HCT116 (cell line): ENCODE measurements around the gene TCIRG1. TPM values are rescaled to one million over a fixed set of nuclear protein-coding genes. Genes with fewer than 3 reads are reported as not detected.

Experiments used
- ATAC-seq: fragments of 200-7000 bp; cut with Tn5 transposase; 2 replicates; pipeline ENCODE4 v1.9.1; 2020; ENCODE audit warnings: mild to moderate bottlenecking, moderate library complexity
- BruUV-seq: library from RNA; stranded (reverse); fragments of 400-500 nt; replicated peaks from 2 replicates; lab custom pipeline; 2021; lab: Mats Ljungman, UMichigan
- CTCF ChIA-PET: fragments of 300-600 bp; sonication (Branson Sonifier 250); formaldehyde crosslinking; loops from one replicate; lab custom pipeline; 2021; ENCODE audit warnings: antibody characterized with exemption; lab: Charles Lee
- POLR2A ChIA-PET: fragments of 300-600, 350-600 bp; sonication (Branson Sonifier 250); formaldehyde crosslinking; loops from one replicate; lab custom pipeline; 2021; ENCODE audit warnings: antibody characterized with exemption; lab: Charles Lee
- RAD21 ChIA-PET, 2 experiments: fragments of 300-600 bp; sonication (Branson Sonifier 250); formaldehyde crosslinking; loops; one replicate each; lab custom pipeline; 2023; ENCODE audit warnings: low total read pairs in 2 of 2; ENCODE audit not compliant: uncharacterized antibody in 2 of 2, unreplicated experiment in 2 of 2, low non-redundant PET in 1 of 2; lab: Charles Lee
- DNase-seq: peaks from one replicate; pipeline ENCODE4 v3.0.0-alpha.2; 2010; ENCODE audit warnings: low read depth, low spot score
- H2AFZ ChIP-seq: fragments of 200-600 bp; shearing (Covaris generic), sonication (generic); 2 replicates; pipeline ENCODE4 v1.6.1; 2017; ENCODE audit warnings: low read depth, mixed run types, mixed read lengths, antibody characterized with exemption, low read length; ENCODE audit not compliant: poor library complexity, severe bottlenecking
- H3K27ac ChIP-seq: 2 replicates; pipeline ENCODE4 v1.5.1; 2012; ENCODE audit warnings: low read depth, low read length
- H3K27me3 ChIP-seq: fragments of 200-600 bp; sonication (generic); 2 replicates; pipeline ENCODE4 v1.6.1; 2016; ENCODE audit warnings: mixed run types, low read length, mixed read lengths; ENCODE audit not compliant: insufficient read depth
- H3K36me3 ChIP-seq, 2 experiments: fragments of 200-500 bp in 1 of 2; fragments of 200-600 bp in 1 of 2; sonication (Bioruptor generic) in 1 of 2; sonication (generic) in 1 of 2; 2 replicates each; pipeline versions ENCODE4 v1.5.1 to v1.6.1; 2014 to 2016; ENCODE audit warnings: low read length in 2 of 2, inconsistent platforms in 1 of 2, mixed read lengths in 1 of 2, mixed run types in 1 of 2; ENCODE audit not compliant: insufficient read depth in 2 of 2, control insufficient read depth in 1 of 2
- H3K4me1 ChIP-seq, 2 experiments: fragments of 200-600 bp in 1 of 2; sonication (generic) in 1 of 2; 2 replicates each; pipeline versions ENCODE4 v1.5.1 to v1.6.1; 2012 to 2017; ENCODE audit warnings: low read length in 2 of 2, inconsistent platforms in 1 of 2, mild to moderate bottlenecking in 1 of 2, mixed read lengths in 1 of 2, mixed run types in 1 of 2, moderate library complexity in 1 of 2; ENCODE audit not compliant: insufficient read depth in 2 of 2, control insufficient read depth in 1 of 2
- H3K4me2 ChIP-seq: fragments of 200-600 bp; sonication (generic); 2 replicates; pipeline ENCODE4 v1.6.1; 2017; ENCODE audit warnings: mixed run types, low read length, mixed read lengths
- H3K4me3 ChIP-seq, 2 experiments: fragments of 200-600 bp in 1 of 2; sonication (generic) in 1 of 2; replicated peaks in 1 of 2; 2 replicates each; pipeline ENCODE4 v1.5.1; 2011 to 2016; ENCODE audit warnings: low read length in 2 of 2, control low read depth in 1 of 2, low read depth in 1 of 2, mild to moderate bottlenecking in 1 of 2, mixed read lengths in 1 of 2, mixed run types in 1 of 2
- H3K79me2 ChIP-seq: fragments of 200-600 bp; sonication (generic); 2 replicates; pipeline ENCODE4 v1.6.1; 2017; ENCODE audit warnings: mild to moderate bottlenecking, mixed run types, low read length, moderate library complexity, mixed read lengths; ENCODE audit not compliant: insufficient read depth
- H3K9ac ChIP-seq: fragments of 200-600 bp; sonication (generic); 2 replicates; pipeline ENCODE4 v1.6.1; 2016; ENCODE audit warnings: low read length, mixed read lengths
- H3K9me2 ChIP-seq: fragments of 200-600 bp; sonication (generic), shearing (Covaris generic); 2 replicates; pipeline ENCODE4 v1.6.1; 2017; ENCODE audit warnings: mixed run types, mild to moderate bottlenecking, moderate library complexity; ENCODE audit not compliant: insufficient read depth
- H3K9me3 ChIP-seq, 2 experiments: fragments of 200-500 bp in 1 of 2; fragments of 200-600 bp in 1 of 2; sonication (Bioruptor generic) in 1 of 2; sonication (generic) in 1 of 2; 2 replicates each; pipeline ENCODE4 v1.6.1; 2014 to 2017; ENCODE audit warnings: low read length in 2 of 2, mixed read lengths in 2 of 2, inconsistent platforms in 1 of 2, low read depth in 1 of 2, mild to moderate bottlenecking in 1 of 2, mixed run types in 1 of 2, moderate library complexity in 1 of 2; ENCODE audit not compliant: control insufficient read depth in 1 of 2, insufficient read depth in 1 of 2
- H4K20me1 ChIP-seq: fragments of 200-600 bp; sonication (generic), shearing (Covaris generic); 2 replicates; pipeline ENCODE4 v1.6.1; 2017; ENCODE audit warnings: mixed run types, mild to moderate bottlenecking, moderate library complexity; ENCODE audit not compliant: insufficient read depth
- CBX3 ChIP-seq: IDR thresholded peaks from 2 replicates; pipeline ENCODE4 v1.6.1; 2012; ENCODE audit warnings: low read depth
- CEBPB ChIP-seq: IDR thresholded peaks from 2 replicates; pipeline ENCODE4 v1.6.1; 2012; ENCODE audit warnings: low read depth
- CTCF ChIP-seq, 3 experiments: fragments of 200-600 bp in 1 of 3; sonication (generic) in 1 of 3; IDR thresholded peaks in 2 of 3; conservative IDR thresholded peaks in 1 of 3; 2 replicates each; pipeline ENCODE4 v1.5.1; 2012 to 2017; ENCODE audit warnings: low read depth in 2 of 3, low read length in 2 of 3, antibody characterized with exemption in 1 of 3, borderline replicate concordance in 1 of 3, control low read depth in 1 of 3, mild to moderate bottlenecking in 1 of 3, mixed read lengths in 1 of 3, mixed run types in 1 of 3, moderate library complexity in 1 of 3; ENCODE audit not compliant: insufficient read depth in 1 of 3
- EGR1 ChIP-seq: IDR thresholded peaks from 2 replicates; pipeline ENCODE4 v1.6.1; 2012; ENCODE audit warnings: low read depth
- EZH2phosphoT487 ChIP-seq: fragments of 200-600 bp; IDR thresholded peaks from 2 replicates; pipeline ENCODE4 v1.6.1; 2018; ENCODE audit warnings: antibody characterized with exemption, borderline replicate concordance
- FOSL1 ChIP-seq: IDR thresholded peaks from 2 replicates; pipeline ENCODE4 v1.6.1; 2012; ENCODE audit warnings: low read depth
- POLR2AphosphoS5 ChIP-seq: IDR thresholded peaks from 2 replicates; pipeline ENCODE4 v1.6.1; 2011; ENCODE audit warnings: mild to moderate bottlenecking, low read depth, low read length, moderate library complexity
- YY1 ChIP-seq: IDR thresholded peaks from 2 replicates; pipeline ENCODE4 v1.6.1; 2011; ENCODE audit warnings: low read length, low read depth, moderate library complexity, mild to moderate bottlenecking; ENCODE audit not compliant: insufficient replicate concordance; ENCODE audit errors: extremely low read depth
- ZBTB33 ChIP-seq: IDR thresholded peaks from 2 replicates; pipeline ENCODE4 v1.6.1; 2011; ENCODE audit warnings: mild to moderate bottlenecking, low read length, moderate library complexity; ENCODE audit not compliant: insufficient replicate concordance; ENCODE audit errors: extremely low read depth
- ZNF274 ChIP-seq: fragments of 200-500 bp; sonication (Bioruptor generic); IDR thresholded peaks from 2 replicates; pipeline ENCODE4 v1.6.1; 2014; ENCODE audit warnings: mild to moderate bottlenecking, low read depth, low read length, inconsistent platforms
- intact Hi-C: fragments of 100-400 bp; cut with micrococcal nuclease; formaldehyde crosslinking; loops from 2 replicates; pipeline ENCODE4 v1.10.0; 2022
- total RNA-seq: library from RNA; stranded (reverse); gene quantifications from one replicate; pipeline ENCODE4 v1.2.1, GENCODE V29; 2021; ENCODE audit not compliant: unreplicated experiment
- TF ChIP-seq, protein P1 (sequence below): IDR thresholded peaks from 2 replicates; pipeline ENCODE4 v1.6.1; 2012

Gene TCIRG1
- total RNA-seq, 1 experiment from 2014 or later, result 101 TPM

DNA sequence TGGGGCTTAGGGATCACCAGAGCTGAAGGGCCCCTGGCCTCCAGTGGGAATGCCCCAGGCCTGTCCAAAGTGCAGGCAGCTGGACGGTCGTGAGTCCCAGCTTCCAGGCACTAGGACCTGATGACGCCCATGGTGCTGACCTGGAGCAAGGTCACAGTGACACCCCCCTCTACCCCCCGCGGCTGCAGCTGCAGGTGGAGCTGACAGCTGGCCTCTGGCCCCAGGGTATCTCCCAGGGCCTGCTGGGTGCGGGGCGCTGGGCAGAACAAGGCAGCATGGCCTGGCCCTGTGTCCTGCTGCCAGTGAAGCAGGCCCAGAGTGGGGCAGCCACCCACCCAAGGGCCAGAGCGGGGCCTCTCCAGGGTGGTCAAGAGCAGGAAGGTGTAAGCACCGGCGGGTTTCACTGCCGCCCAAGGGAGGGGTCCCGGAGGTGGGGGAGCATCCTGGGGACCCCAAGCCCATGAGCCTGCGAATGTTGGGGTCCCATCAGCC, 553 bp upstream of the TCIRG1 start:
- RAD21 ChIA-PET, result no interaction called here
- peak overlapping the region; percentile 87 for H3K27ac ChIP-seq
- BruUV-seq, result TSS peak; percentile 91

More for the DNA sequence above, 553 bp upstream of the TCIRG1 start:
- H3K4me2 ChIP-seq, result peak overlapping the region; percentile 85
- no peaks in the 10 kb centered on the region for H3K27me3 ChIP-seq
- ChIA-PET POLR2A (interaction anchor here (1.7 kb wide), 1 partner anchor 28 kb away, joined by 5 read pairs; the partner anchor contains the start of gene ALDH3B1), CTCF (no interaction called here)
- H3K9me2 ChIP-seq, result no peaks in the 10 kb centered on the region
- no peak for TF ChIP-seq POLR2AphosphoS5
- no peak for TF ChIP-seq CTCF (IDR thresholded peaks at IDR 0.05 in 2 of 3, conservative IDR thresholded peaks at IDR 0.05 in 1 of 3; ENCODE audit: borderline replicate concordance in 1 of 3, insufficient read depth in 1 of 3, low read depth in 2 of 3, low read length in 2 of 3)
- TF ChIP-seq YY1, result no peak
- no peak for TF ChIP-seq CEBPB
- TF ChIP-seq, protein P1, sequence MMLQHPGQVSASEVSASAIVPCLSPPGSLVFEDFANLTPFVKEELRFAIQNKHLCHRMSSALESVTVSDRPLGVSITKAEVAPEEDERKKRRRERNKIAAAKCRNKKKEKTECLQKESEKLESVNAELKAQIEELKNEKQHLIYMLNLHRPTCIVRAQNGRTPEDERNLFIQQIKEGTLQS, result no peak
- no peak for TF ChIP-seq CBX3
- TF ChIP-seq ZBTB33, result no peak
- no peak for TF ChIP-seq FOSL1
- no peak for TF ChIP-seq EZH2phosphoT487
- TF ChIP-seq ZNF274, result no peak
- no peak for TF ChIP-seq EGR1
- peaks cover 9 to 23% of the 10 kb centered on the region in 2 experiments; a peak in 3 of 4 replicates for H3K4me1 ChIP-seq
- peak; percentile 25 for ATAC-seq
- no peak for DNase-seq
- H3K9ac ChIP-seq, result peak overlapping the region; percentile 79
- H3K79me2 ChIP-seq, result peaks cover 27% of the 10 kb centered on the region
- no peaks in the 10 kb centered on the region for H3K9me3 ChIP-seq
- peak overlapping the region; percentile 82 for H3K4me3 ChIP-seq
- peaks cover 2 to 18% of the 10 kb centered on the region in 2 experiments; a peak in 2 of 4 replicates for H3K36me3 ChIP-seq
- intact Hi-C loops, result loop anchor here (10.0 kb wide), 1 partner anchor 87 kb away; the partner anchor contains the start of gene CHKA
- H4K20me1 ChIP-seq, result no peaks in the 10 kb centered on the region
- H2AFZ ChIP-seq, result no peak overlapping the region
